RPMI8226 (cell line): ENCODE measurements around the gene CCR8.

Experiments
- DNase-seq: peaks from one replicate; pipeline ENCODE4 v3.0.0-alpha.2; 2015

CCR8 gene, protein sequence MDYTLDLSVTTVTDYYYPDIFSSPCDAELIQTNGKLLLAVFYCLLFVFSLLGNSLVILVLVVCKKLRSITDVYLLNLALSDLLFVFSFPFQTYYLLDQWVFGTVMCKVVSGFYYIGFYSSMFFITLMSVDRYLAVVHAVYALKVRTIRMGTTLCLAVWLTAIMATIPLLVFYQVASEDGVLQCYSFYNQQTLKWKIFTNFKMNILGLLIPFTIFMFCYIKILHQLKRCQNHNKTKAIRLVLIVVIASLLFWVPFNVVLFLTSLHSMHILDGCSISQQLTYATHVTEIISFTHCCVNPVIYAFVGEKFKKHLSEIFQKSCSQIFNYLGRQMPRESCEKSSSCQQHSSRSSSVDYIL

DNA sequence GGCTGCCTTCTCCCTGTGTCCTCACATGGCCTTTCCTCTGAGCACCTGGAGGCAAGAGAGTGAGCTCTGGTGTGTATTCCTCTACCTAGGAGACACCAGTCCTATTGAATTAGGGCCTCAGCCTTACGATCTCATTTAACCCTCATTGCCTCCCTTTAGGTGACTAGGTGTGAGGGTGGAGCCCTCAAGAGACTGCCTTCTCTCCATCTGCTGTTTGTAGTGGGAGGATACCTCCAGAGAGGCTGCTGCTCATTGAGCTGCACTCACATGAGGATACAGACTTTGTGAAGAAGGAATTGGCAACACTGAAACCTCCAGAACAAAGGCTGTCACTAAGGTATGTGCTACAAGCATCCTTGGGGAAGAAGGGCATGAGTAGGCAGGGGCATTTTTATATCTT lies at the start of gene CCR8:
CCR8 (plus strand) TSS at position 217 of the 400 bp plus-strand sequence. CDS start 2,623 bp downstream, outside the sequence.
- DNase-seq, result no peak

DNA sequence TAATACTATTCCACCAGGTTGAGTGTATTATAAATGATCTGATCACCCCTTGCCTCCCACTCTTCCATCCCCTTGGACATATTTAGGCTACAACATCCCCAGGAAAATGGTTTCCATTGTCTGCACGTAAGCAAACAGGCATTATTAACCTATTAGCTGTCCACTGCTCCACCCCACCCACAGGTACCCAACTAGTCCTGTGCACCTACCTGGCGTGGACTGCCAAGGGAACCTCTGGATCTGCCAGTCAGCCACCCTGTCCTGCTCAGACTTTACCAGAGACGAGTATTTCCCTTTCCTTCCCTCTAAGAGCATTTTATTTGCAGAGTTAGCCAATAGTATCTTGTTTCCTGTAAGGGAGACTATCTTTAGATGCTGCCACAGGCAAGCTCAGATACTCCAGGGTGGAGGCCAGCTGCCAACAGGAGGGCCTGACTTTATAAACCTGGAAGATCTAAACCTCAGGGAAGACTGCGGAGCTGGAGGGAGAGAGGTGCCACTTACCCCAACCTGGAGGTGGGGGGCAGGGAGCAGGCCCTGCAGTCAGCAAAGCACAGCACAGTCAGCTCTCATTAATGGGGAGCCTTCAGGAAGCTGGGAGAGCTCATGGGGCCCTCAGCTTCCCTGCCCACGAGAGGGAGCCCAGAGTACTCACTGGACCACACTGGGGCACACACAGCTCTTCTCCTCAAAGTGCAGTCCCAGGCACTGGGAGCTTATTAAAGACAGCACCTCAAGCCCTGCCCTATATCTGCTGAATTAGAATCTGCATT lies 49.6 kb upstream of the CCR8 start, which contains the start of gene CX3CR1:
CX3CR1 (minus strand) TSS at position 292 of the 773 bp plus-strand sequence. CDS start 13,527 bp downstream, outside the sequence.
- peak; percentile 83 for DNase-seq

DNA sequence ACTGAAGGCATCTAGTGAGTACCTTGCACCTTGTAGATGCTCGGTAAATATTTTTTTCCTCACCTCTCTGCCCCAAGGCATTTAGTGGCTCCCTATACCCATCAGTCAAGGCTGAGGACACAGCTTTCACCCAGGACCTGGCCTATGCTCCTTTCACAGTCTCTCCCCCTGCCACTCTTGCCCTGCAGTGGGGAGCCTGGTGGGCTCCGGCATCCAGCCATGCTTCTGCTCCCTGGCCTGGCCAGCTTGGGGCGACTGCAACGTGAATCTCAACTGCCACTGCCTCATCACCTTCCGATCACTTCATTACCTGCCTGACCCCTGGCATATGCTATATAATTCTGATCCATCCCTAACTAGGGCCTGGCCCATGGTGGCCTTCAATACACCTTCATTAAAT lies 48.9 kb upstream of the CCR8 start:
- no peak for DNase-seq

DNA sequence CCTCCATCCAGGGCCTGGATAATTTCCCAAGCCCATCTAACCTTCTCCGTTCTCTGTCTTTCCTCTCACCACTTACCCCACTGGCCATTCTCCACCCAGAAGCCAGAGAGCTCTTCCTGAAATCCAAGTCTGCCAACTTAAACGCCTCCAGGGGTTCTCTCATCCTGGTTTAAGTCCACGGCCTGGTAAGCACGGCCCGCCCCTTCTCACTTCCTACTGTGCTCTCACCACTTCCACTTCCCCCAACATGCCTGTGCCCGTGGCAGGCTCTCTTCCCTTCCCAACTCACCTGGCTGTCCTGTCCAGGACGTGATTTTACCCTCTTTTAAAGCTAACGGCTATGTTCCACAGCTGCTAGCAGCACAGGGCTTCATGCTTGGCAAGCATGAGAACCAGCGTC lies 48.0 kb upstream of the CCR8 start:
- no peak for DNase-seq

DNA sequence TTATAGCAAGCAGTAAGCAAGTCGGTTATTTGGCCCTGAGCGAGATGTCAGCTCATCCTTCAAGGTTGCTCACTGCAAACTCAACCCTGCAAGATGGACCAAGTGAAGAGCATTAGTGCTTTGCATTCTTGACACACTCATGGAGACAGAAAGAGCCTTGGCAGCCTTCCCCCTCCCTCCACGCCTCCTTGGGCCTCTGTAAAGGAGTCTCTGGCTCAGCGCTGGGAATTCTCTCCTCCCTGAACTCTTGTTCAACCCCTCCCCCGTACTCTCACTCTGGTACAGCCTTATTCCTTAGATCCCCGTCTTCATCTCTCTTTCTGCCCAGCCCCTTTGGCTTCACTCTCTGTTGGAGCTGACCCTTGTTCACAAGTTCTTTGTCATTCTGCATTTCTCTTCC lies 47.5 kb upstream of the CCR8 start:
- DNase-seq, result no peak

DNA sequence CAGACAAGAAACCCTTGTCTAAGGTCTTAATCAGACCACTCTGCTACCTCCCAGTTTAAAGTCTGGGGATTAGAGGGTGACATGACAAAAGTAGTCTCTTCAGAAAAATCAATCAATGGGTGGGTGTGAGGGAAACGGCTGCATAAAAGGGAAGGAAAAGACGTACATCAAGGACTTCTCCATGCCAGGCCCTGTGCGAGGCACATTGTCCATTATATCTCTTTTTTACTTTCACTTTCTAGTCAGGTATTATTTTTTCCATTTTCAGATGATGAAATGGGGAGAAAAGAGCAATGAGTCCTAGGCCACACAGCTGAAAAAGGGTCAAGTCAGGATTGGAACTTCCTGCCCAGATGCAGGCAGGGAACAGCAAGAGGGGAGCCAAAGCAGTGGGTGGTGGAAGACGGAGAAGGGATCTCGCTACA lies 45.0 kb upstream of the CCR8 start:
- no peak for DNase-seq

DNA sequence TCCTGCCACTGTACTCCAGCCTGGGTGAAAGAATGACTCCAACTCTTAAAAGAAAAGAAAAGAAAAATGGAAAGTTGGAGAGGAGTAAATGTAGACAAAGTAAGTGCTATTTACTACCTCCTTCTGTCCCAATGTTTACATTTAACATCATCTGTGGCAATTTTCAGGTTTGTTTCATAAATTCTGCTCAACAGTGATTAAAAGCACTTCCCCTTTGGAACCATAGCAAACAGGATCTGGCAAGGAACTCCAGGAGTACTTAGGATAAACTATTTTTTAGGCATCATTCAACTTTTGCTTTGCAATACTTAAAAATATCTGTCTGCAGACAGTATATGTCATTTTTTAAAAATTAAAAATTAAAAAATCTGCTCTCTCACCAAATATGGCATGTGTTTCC lies 44.2 kb upstream of the CCR8 start:
- no peak for DNase-seq

DNA sequence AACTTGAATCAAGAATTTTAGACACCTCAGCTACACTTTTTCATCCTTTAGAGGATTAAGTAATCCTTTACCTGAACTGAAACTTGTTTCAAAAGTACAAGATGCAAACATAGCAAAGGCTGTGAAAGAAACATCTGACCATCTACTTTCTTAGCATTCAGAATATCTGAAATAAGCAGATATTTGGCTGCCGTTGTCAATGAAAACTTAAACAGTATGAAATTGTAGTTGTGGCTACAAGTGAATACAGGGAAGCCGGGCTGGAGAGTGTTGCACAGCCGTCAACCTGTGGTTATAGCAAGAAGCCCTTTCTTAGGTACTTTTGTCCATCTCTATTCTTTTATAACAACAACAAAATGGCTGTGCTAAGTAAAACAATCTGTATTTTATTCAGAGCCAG lies 42.7 kb upstream of the CCR8 start:
- peak; percentile 80 for DNase-seq

DNA sequence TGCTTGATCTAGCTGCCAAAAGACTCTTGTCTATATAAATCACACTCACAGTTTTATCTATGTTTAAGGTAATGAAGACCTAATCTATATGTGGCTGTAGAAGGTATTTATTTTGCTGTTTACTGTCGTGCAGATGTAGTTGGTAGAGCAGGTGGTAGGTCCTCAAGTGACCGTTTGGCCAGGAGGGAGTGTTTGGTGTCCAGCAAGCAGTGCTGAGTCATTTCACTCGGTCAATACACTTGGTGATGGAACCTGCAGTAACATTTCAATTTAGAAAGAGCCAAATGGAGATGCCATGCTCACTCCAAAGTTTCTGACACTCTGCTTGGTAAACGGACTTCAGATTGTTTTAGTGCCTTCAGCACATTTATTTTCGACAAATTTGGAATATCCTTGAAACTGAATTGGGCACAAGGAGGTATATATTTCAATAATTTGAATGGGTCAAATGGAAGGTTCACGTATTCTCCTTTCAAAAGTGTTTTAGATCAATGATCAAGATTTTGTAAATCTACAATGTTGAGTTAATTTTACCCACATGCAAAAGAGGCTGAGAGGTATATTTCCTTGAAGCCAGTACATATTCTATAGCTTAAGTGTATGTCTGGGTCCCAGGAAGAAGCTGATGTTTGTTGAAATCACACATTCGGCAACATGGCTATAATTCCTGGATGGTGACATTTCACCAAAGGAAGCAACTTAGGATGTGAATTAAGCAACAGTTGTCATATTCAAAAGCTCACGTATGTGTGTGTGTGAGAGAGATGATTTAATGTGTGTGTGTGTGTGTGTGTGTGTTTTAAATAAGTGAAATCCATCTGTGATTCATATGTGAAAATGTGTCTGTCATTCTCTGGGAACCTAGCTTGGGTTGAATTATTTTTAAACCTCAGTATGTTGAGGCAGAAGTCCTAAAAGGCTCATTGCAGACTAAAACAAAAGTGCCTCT lies 42.0 kb upstream of the CCR8 start:
- DNase-seq, result no peak

DNA sequence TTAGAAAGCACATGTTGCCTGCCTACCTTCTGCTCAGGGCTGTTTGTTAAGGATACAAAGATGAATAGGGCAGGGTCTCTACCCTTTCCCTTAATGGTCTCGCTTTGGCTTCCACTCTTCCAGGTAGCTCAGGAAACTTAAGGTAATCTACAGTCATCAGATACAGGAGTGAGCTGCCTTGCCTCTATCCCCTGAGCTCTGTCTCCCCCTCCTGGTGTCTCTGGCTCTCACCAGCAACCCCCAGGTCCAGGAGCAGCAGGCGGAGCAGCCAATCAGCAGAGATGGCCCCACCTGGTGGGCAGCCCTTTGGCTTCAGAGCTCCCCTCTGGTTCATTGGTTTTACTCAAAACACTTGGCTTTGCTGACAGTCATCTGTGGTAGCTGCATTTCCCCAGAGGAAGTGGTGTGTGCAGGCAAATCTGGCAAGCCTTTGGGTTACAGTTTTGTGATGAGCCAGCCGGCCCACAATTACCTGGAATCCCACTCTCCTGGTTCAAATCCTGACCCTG lies 41.2 kb upstream of the CCR8 start:
- peak; percentile 96 for DNase-seq

DNA sequence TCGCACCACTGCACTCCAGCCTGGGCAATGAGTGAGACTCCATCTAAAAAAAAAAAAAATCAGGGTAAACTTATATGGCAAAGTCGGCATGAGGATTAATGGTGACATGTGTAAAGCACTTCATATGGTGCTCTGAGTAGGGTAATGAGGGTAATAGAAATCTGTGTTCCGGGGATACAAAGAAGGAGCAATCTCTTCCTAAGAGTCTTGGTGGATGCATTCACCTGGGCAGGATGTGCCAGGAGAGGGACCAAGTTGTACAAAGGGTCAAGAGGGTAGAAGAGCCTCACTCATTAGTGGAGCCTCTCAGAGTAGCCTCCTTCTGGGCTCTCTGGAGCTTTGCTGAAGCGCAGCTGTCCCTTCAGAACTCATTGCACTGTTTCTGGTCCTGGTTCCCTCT lies 40.4 kb upstream of the CCR8 start:
- DNase-seq, result no peak

DNA sequence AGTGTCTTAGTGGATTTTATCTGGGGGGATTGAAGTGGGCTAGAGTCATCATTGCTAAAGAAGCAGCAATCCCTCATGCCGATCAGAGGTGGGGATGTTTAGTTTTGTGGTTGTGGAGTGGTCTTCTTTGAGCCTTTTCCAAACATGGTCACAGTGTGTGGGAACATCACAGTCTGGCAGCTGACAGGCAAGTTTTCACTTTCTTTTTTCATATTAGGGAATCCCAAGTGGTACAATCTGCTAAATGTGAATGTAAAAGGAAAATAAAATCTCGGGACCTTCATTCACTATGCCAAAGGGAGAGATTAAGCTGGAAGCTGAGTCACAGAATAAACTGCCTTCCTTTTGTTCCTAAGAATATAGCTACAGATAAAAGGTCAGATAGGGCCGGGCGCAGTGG lies 39.3 kb upstream of the CCR8 start:
- no peak for DNase-seq

DNA sequence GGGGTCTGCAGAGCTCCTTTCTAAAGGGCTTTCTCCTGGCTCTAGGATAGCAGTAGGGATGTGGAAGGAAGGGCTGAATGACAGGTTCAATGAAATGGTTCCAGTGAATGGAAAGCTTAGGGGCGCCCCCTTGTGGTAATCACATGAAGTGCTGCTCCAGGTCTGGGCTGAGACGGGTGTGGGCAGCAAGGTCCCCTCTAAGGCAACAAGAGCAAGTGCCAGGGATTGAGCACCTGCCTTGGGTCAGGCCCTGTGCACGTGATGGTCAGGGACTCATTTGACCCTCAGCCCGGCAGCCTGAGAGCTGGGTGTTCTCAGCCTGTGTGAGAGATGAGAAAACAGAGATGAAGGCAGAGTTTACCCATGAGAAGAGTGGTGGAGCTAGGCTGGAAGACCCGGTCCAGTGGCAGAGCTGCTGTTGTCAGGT lies 37.6 kb upstream of the CCR8 start:
- peak; percentile 68 for DNase-seq

DNA sequence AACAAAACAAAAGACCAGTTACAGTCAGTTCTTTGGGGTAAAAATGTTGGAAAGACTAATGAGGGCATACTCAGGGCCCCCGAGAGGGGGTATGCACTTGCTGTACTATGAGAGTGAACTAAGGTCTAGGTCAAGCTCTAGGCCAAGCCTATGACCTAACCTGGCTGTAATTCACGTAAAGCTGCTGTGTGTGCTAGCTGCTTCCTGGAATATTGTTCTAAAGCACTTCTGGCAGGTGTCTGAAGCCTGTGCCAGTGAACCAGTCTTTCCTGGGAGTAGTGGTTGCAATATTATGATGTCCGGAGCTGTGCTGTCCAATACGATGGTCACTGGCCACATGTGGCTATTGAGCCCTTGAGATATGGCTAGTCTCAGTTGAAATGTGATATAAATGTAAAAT lies 36.5 kb upstream of the CCR8 start:
- DNase-seq, result peak; percentile 1

DNA sequence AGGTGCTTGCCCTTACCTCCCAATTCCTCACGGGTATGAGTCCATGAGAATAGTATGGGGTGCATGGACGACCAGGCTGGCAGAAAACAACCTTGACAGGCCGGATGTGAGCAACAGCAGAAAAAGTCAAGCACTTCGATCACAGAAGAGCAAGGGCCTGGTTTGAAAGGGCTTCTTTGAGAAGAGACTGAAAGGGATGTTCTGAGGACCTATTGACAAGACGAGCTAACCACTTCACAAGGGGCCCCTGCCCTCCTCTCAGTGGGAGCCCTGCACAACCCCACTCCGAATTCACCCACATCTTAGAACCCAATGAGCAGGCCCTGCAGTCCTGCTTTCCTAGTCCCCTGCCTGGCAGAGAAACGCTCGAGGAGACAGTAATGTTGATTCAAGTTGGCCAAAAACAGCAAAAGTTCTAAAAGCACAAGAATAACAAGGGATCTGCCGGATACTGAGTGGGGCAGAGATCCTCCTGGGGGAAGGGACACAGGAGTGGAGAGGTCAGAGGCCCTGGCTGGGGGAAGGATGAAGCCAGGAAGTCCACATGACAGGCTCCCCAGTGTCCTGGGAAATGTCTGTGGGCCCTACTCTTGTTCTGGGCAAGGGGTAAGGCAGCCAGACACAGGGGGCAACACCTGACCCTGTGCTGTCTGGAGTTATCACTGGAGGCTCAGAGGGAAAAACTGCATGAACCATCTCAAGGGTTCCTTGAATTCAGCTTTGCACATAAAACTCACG lies 34.9 kb upstream of the CCR8 start:
- no peak for DNase-seq

DNA sequence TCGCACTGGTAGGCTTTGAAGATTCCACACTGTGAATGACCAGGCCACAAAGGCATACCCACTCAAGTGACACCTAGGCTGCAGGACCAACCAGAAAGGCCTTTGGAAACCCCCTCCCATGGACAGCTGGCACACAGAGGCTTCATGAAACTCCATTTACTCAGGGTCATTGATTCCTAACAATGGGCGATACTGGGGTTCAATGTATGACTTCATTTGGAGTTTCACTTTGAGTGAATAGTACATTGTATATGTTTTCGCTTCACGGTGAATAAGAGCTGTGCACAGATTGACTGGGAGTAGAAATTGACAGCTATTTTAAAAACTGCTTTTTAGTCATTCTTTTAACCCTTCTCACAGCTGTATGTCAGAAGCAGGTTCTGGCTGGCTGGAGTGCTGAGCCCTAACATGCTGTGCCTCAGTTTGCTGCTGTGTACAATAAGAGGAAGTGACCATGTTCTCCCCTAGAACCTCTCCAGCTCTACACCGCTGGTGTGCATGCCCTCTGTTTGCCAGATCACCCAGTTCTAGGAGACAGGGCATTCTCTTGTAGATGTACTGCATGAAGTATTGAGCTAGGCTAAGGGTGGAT lies 34.2 kb upstream of the CCR8 start:
- no peak for DNase-seq

DNA sequence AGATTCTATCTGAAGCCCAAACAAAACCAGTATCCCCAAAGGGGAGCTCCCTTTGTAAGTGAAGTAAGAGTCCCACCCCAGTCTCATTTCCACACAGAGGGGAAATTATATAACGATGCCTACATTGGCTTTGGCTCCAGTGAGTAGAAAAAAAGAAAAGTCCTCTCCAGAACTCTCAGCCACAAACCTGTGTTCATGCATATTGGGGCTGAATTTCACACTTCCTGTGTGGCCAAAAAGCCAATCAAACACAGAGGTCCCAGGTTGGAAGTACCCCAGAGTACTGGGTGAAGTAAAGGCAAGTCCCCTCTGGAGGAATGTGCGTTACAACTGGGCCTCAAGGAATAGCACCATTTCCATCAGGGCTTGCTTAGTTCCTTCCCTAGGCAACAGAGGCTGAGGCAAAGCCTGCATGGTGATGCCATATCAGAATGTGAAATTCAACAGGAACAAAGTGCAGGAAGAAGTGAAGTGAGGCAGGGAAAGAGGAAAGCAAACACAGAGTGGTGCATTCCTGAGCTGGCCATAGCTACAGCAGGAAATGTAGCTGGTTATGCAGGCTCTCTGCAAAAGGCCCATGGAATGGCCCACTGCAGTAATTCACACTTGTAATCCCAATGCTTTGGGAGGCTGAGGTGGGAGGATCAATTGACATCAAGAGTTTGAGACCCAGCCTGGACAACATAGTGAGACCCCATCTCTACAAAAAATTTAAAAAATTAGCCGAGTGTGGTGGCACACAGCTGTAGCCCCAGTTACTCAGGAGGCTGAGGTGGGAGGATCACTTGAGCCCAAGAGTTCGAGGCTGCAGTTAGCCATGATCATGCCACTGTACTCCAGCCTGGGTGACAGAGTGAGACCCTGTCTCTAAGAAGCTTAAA lies 33.1 kb upstream of the CCR8 start:
- no peak for DNase-seq

DNA sequence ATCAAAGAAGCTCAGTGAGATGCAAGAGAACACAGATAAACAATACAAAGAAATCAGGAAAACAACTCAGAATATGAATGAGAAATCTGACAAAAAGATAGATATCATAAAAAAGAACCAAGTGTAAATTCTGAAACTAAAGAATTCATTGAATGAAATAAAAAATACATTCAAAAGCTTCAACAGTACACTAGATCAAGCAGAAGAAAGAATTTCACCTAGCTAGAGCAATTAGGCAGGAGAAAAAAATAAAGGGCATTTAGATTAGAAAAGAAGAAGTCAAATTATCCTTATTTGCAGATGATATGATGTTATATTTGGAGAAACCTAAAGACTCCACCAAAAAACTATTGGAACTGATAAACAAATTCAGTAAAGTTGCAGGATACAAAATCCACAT lies 30.2 kb upstream of the CCR8 start:
- no peak for DNase-seq

DNA sequence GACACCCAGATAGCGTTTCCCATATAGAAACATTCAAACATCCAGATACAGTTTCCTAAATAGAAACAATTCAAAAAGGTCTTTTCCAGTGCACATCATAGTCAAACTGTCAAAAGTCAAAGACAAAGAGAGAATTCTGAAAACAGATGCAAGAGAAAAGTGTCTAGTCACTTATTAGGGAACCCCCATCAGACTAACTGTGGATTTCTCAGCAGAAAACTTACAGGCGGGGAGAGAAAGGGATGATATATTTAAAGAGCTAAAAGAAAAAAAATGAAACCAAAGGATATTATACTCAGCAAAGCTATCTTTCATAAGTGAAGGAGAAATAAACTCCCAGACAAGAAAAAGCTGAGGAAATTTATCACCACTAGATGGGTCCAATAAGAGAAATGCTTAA lies 27.3 kb upstream of the CCR8 start:
- no peak for DNase-seq

DNA sequence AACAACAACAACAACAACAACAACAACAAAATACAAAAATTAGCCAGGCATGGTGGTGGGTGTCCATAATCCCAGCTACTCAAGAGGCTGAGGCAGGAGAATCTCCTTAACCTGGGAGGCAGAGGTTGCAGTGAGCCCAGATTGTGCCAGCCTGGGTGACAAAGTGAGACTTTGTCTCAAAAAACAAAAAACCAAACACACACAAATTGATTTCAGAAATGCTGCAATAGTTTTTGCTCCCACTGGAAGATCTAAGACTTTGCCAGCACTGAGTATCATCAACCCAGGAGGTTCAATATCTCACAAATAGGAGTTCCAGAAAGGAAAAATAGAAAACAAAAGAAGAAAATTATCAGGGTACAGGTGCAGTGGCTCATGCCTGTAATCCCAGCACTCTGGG lies 16.2 kb upstream of the CCR8 start:
- no peak for DNase-seq

DNA sequence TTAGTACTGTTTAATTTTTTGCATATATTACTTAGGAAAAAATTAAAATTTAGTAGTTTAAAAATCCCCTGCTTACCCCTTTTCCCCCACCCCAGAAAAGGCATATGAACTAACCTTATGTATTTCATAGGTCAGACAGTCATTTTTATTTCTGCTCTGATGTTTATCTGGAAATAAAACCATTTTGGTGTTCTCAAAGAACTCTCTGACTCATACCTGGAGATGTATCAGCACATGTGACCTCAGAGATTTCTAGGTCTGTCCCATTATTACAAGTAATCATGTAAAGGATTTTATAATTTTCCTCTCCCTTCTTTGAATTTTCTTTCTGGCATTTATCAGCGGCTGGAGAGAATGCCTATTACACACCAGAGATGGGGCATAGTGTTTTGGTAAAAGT lies 14.1 kb upstream of the CCR8 start:
- DNase-seq, result no peak
